IMR-90 (cell line): ENCODE results near the gene PPP1R14D. TPM values are rescaled to one million over a fixed set of nuclear protein-coding genes. Genes with fewer than 3 reads are reported as not detected.

Experiments
- ATAC-seq: fragments of 200-7000 bp; cut with Tn5 transposase; 2 replicates; pipeline ENCODE4 v1.9.1; 2020; ENCODE audit warnings: low read depth, mild to moderate bottlenecking, moderate library complexity
- BruUV-seq: library from RNA; stranded (reverse); fragments of 400-500 nt; replicated peaks from 2 replicates; lab custom pipeline; 2021; lab: Mats Ljungman, UMichigan
- CTCF ChIA-PET: fragments of 300-600 bp; formaldehyde crosslinking; extraction: SDS; loops from one replicate; lab custom pipeline; 2021; ENCODE audit warnings: antibody characterized with exemption; lab: Yijun Ruan, JAX
- POLR2A ChIA-PET: fragments of 300-600 bp; sonication (Branson Sonifier 250); formaldehyde crosslinking; loops from one replicate; lab custom pipeline; 2022; ENCODE audit warnings: antibody characterized with exemption; ENCODE audit not compliant: unreplicated experiment; lab: Charles Lee
- DNase-seq: peaks from one replicate; pipeline ENCODE4 v3.0.0; 2013
- H2AFZ ChIP-seq: replicated peaks from 2 replicates; pipeline ENCODE3; 2013; ENCODE audit warnings: low read length, mild to moderate bottlenecking; ENCODE audit not compliant: poor library complexity
- H2AK5ac ChIP-seq: 2 replicates; pipeline ENCODE4 v1.6.1; 2013; ENCODE audit warnings: low read depth, low read length, inconsistent platforms
- H2AK9ac ChIP-seq: replicated peaks from 2 replicates; pipeline ENCODE3; 2013; ENCODE audit warnings: mild to moderate bottlenecking, low read depth, low read length, moderate library complexity; ENCODE audit not compliant: poor library complexity
- H2BK120ac ChIP-seq: 2 replicates; pipeline ENCODE4 v1.6.1; 2013; ENCODE audit warnings: low read depth, low read length, inconsistent platforms
- H2BK15ac ChIP-seq: 3 replicates; pipeline ENCODE4 v1.6.1; 2013; ENCODE audit warnings: low read depth, low read length, inconsistent platforms
- H2BK20ac ChIP-seq: 2 replicates; pipeline ENCODE4 v1.6.1; 2013; ENCODE audit warnings: low read depth, mild to moderate bottlenecking, inconsistent platforms, low read length, moderate library complexity
- H2BK5ac ChIP-seq: 2 replicates; pipeline ENCODE4 v1.6.1; 2013; ENCODE audit warnings: mild to moderate bottlenecking, low read depth, low read length, inconsistent platforms; ENCODE audit not compliant: poor library complexity, severe bottlenecking
- H3K14ac ChIP-seq: replicated peaks from 2 replicates; pipeline ENCODE4 v1.6.1; 2013; ENCODE audit warnings: low read depth, low read length, inconsistent platforms
- H3K18ac ChIP-seq: 2 replicates; pipeline ENCODE4 v1.6.1; 2013; ENCODE audit warnings: low read depth, low read length, control low read depth
- H3K23ac ChIP-seq: 2 replicates; pipeline ENCODE4 v1.6.1; 2013; ENCODE audit warnings: low read depth, low read length, inconsistent platforms
- H3K27ac ChIP-seq: 2 replicates; pipeline ENCODE4 v1.5.1; 2013; ENCODE audit warnings: mild to moderate bottlenecking, control low read depth, low read length; ENCODE audit not compliant: insufficient read depth
- H3K27me3 ChIP-seq: 2 replicates; pipeline ENCODE4 v1.6.1; 2013; ENCODE audit warnings: low read length; ENCODE audit not compliant: control insufficient read depth, insufficient read depth
- H3K36me3 ChIP-seq: 2 replicates; pipeline ENCODE4 v1.6.1; 2013; ENCODE audit warnings: low read length, mixed read lengths; ENCODE audit not compliant: control insufficient read depth, insufficient read depth
- H3K4ac ChIP-seq: 2 replicates; pipeline ENCODE4 v1.6.1; 2013; ENCODE audit warnings: low read depth, low read length, inconsistent platforms
- H3K4me1 ChIP-seq: 2 replicates; pipeline ENCODE4 v1.6.1; 2013; ENCODE audit warnings: low read length, mixed read lengths; ENCODE audit not compliant: control insufficient read depth, insufficient read depth
- H3K4me2 ChIP-seq: 2 replicates; pipeline ENCODE4 v1.6.1; 2013; ENCODE audit warnings: low read depth, mild to moderate bottlenecking, control low read depth, low read length, moderate library complexity
- H3K4me3 ChIP-seq: 2 replicates; pipeline ENCODE4 v1.5.1; 2013; ENCODE audit warnings: low read depth, mild to moderate bottlenecking, control low read depth, low read length, moderate library complexity; ENCODE audit not compliant: insufficient read depth
- H3K56ac ChIP-seq: 2 replicates; pipeline ENCODE4 v1.6.1; 2013; ENCODE audit warnings: low read length, inconsistent platforms; ENCODE audit not compliant: insufficient read depth; ENCODE audit errors: extremely low read depth
- H3K79me1 ChIP-seq, 2 experiments: 2 replicates each; pipeline ENCODE4 v1.6.1; 2013; ENCODE audit warnings: low read length in 2 of 2, inconsistent platforms in 1 of 2, low read depth in 1 of 2
- H3K9ac ChIP-seq: 2 replicates; pipeline ENCODE4 v1.6.1; 2013; ENCODE audit warnings: low read depth, low read length, control low read depth
- H3K9me1 ChIP-seq: 2 replicates; pipeline ENCODE4 v1.6.1; 2013; ENCODE audit warnings: low read length, inconsistent platforms; ENCODE audit not compliant: insufficient read depth
- H3K9me3 ChIP-seq: 2 replicates; pipeline ENCODE4 v1.6.1; 2013; ENCODE audit warnings: low read length; ENCODE audit not compliant: control insufficient read depth, insufficient read depth
- H4K20me1 ChIP-seq: 2 replicates; pipeline ENCODE4 v1.6.1; 2013; ENCODE audit warnings: low read length, inconsistent platforms; ENCODE audit not compliant: insufficient read depth
- H4K5ac ChIP-seq: 2 replicates; pipeline ENCODE4 v1.6.1; 2013; ENCODE audit warnings: mild to moderate bottlenecking, low read depth, low read length, control low read depth
- H4K8ac ChIP-seq, 2 experiments: 2 replicates each; pipeline ENCODE4 v1.6.1; 2013; ENCODE audit warnings: low read depth in 2 of 2, low read length in 2 of 2, control low read depth in 1 of 2, inconsistent platforms in 1 of 2
- H4K91ac ChIP-seq: 2 replicates; pipeline ENCODE4 v1.6.1; 2013; ENCODE audit warnings: low read depth, low read length, inconsistent platforms; ENCODE audit not compliant: insufficient read depth
- MAFK ChIP-seq: IDR thresholded peaks from 2 replicates; pipeline ENCODE4 v1.6.1; 2012; ENCODE audit warnings: low read depth, low read length, improper control_type of control experiment
- MXI1 ChIP-seq: IDR thresholded peaks from 2 replicates; pipeline ENCODE4 v1.6.1; 2012; ENCODE audit warnings: low read depth, mild to moderate bottlenecking, low read length, moderate library complexity, borderline replicate concordance
- NFE2L2 ChIP-seq: fragments of 150-350 bp; IDR thresholded peaks from 2 replicates; pipeline ENCODE4 v1.6.1; 2016; ENCODE audit warnings: low read depth, mild to moderate bottlenecking, low read length
- RAD21 ChIP-seq: IDR thresholded peaks from 2 replicates; pipeline ENCODE4 v1.6.1; 2012; ENCODE audit warnings: low read length, improper control_type of control experiment
- SMC3 ChIP-seq: fragments of 150-350 bp; IDR thresholded peaks from 2 replicates; pipeline ENCODE4 v1.6.1; 2016; ENCODE audit warnings: low read depth, mild to moderate bottlenecking, antibody characterized with exemption, low read length, moderate library complexity
- WGBS, 2 experiments: methylation state at CpG; one replicate each; pipeline versions ENCODE4 v1.1.5 to v1.1.7; 2013; ENCODE audit warnings: missing lambda C conversion rate in 2 of 2; ENCODE audit not compliant: insufficient read length in 1 of 2; ENCODE audit errors: extremely low coverage in 2 of 2; 5-methylcytosine and 5-hydroxymethylcytosine counted together
- dilution Hi-C: fragments of 300-500 bp; cut with HindIII; formaldehyde crosslinking; loops from one replicate; pipeline ENCODE4 v1.14.3; 2018; ENCODE audit warnings: low sequenced_read_pairs; ENCODE audit not compliant: unreplicated experiment
- in situ Hi-C: fragments of 300-500 bp; cut with MboI; formaldehyde crosslinking; loops from 3 replicates; pipeline ENCODE4 v1.14.3; 2019; ENCODE audit warnings: low sequenced_read_pairs, inconsistent platforms, mixed read lengths
- intact Hi-C: fragments of 100-400 bp; cut with micrococcal nuclease; formaldehyde crosslinking; loops from 2 replicates; pipeline ENCODE4 v1.10.0; 2022
- polyA plus RNA-seq, 3 experiments: library from polyadenylated mRNA; depleted of rRNA; stranded (reverse); fragments of >200 nt; gene quantifications; 2 replicates each; pipeline ENCODE4 v1.2.3, GENCODE V29; 2012; ENCODE audit warnings: low replicate concordance in 1 of 3
- total RNA-seq: library from RNA; depleted of rRNA; stranded (reverse); fragments of >200 nt; gene quantifications from 2 replicates; pipeline ENCODE4 v1.2.3, GENCODE V29; 2012

The PPP1R14D gene
- total and polyA plus RNA-seq, 2 of the 4 experiments (the other 2 are of a cell fraction) = not detected

- ChIA-PET CTCF (no interaction called here), POLR2A (no interaction called here)
- no peak overlapping the region for H2AK5ac ChIP-seq
- no peak overlapping the region for H2BK120ac ChIP-seq
- H3K36me3 ChIP-seq = no peaks in the 10 kb centered on the region
- no TSS peak for BruUV-seq
- H4K20me1 ChIP-seq = no peaks in the 10 kb centered on the region
- no peak overlapping the region for H2BK15ac ChIP-seq
- no peak overlapping the region for H3K18ac ChIP-seq
- in situ Hi-C loops = no loop called here
- H2AK9ac ChIP-seq = no peak overlapping the region
- H3K9me1 ChIP-seq = peaks cover 5% of the 10 kb centered on the region
- no peak overlapping the region for H3K14ac ChIP-seq
- no peak overlapping the region for H2AFZ ChIP-seq
- no peak overlapping the region for H3K56ac ChIP-seq
- dilution Hi-C loops = no loop called here
- H3K9ac ChIP-seq = no peak overlapping the region
- H3K4me2 ChIP-seq = no peak overlapping the region
- no peak overlapping the region for H2BK5ac ChIP-seq
- intact Hi-C loops = no loop called here
- H3K4me3 ChIP-seq = no peak overlapping the region
- H3K79me1 ChIP-seq = no peaks in the 10 kb centered on the region
- no peak for DNase-seq
- no peak overlapping the region for H4K91ac ChIP-seq
- H3K4ac ChIP-seq = no peak overlapping the region
- H3K27ac ChIP-seq = no peak overlapping the region
- no peak for ATAC-seq
- H2BK20ac ChIP-seq = no peak overlapping the region
- 0% methylated on average over 1 of the region's 2 CpGs; no CpG with 5 or more reads in 1 of the 2 experiments for WGBS, 2 experiments
- TF ChIP-seq RAD21 (no peak), SMC3 (no peak), MXI1 (no peak), MAFK (no peak), NFE2L2 (no peak)
- H3K9me3 ChIP-seq = no peaks in the 10 kb centered on the region
- H3K27me3 ChIP-seq = peaks cover 6% of the 10 kb centered on the region; the same call in 1 of the 2 replicates
- no peak overlapping the region for H3K23ac ChIP-seq
- no peak overlapping the region for H4K5ac ChIP-seq
- H3K4me1 ChIP-seq = peaks cover 5% of the 10 kb centered on the region
- H4K8ac ChIP-seq = no peak overlapping the region
Measured at GRCh38 chr15:40830884-40831283, 2.4 kb upstream of the PPP1R14D start.
